Endodermal cell (in vitro differentiated cells): ENCODE results near the gene RALBP1. TPM values are rescaled to one million over a fixed set of nuclear protein-coding genes. Genes with fewer than 3 reads are reported as not detected.

Source experiments
- DNase-seq: peaks from one replicate; pipeline ENCODE4 v3.0.0-alpha.2; 2017
- H3K27ac ChIP-seq: 2 replicates; pipeline ENCODE4 v1.5.1; 2013; ENCODE audit warnings: mild to moderate bottlenecking, low read depth, low read length, moderate library complexity
- H3K27me3 ChIP-seq: 2 replicates; pipeline ENCODE4 v1.6.1; 2013; ENCODE audit warnings: mild to moderate bottlenecking, low read length, moderate library complexity; ENCODE audit not compliant: insufficient read depth, control insufficient read depth, poor library complexity, severe bottlenecking
- H3K36me3 ChIP-seq: 2 replicates; pipeline ENCODE4 v1.7.0; 2013; ENCODE audit warnings: mild to moderate bottlenecking, low read length, moderate library complexity; ENCODE audit not compliant: control insufficient read depth, insufficient read depth
- H3K4me1 ChIP-seq: one replicate; pipeline ENCODE4 v1.7.0; 2013; ENCODE audit warnings: low read length; ENCODE audit not compliant: control insufficient read depth, insufficient read depth
- H3K4me3 ChIP-seq: 2 replicates; pipeline ENCODE4 v1.5.1; 2013; ENCODE audit warnings: mild to moderate bottlenecking, low read length, moderate library complexity
- H3K9ac ChIP-seq: 2 replicates; pipeline ENCODE4 v1.6.1; 2013; ENCODE audit warnings: mild to moderate bottlenecking, low read length, moderate library complexity; ENCODE audit not compliant: poor library complexity, severe bottlenecking; ENCODE audit errors: extremely low read depth
- H3K9me3 ChIP-seq: 2 replicates; pipeline ENCODE4 v1.6.1; 2013; ENCODE audit warnings: mild to moderate bottlenecking, low read length, moderate library complexity; ENCODE audit not compliant: control insufficient read depth
- H3K27ac Mint-ChIP-seq: 2 replicates; pipeline ENCODE4 v1.8.0; 2020; ENCODE audit warnings: mixed read lengths
- H3K27me3 Mint-ChIP-seq: 2 replicates; pipeline ENCODE4 v1.8.0; 2021; ENCODE audit warnings: mild to moderate bottlenecking, mixed read lengths; ENCODE audit not compliant: insufficient read depth
- H3K36me3 Mint-ChIP-seq: 2 replicates; pipeline ENCODE4 v1.8.0; 2020; ENCODE audit warnings: low read depth, mixed read lengths
- H3K4me1 Mint-ChIP-seq: 2 replicates; pipeline ENCODE4 v1.8.0; 2020; ENCODE audit warnings: mixed read lengths
- H3K4me3 Mint-ChIP-seq: 2 replicates; pipeline ENCODE4 v1.8.0; 2020; ENCODE audit warnings: mild to moderate bottlenecking, moderate library complexity, mixed read lengths
- H3K9me3 Mint-ChIP-seq: 2 replicates; pipeline ENCODE4 v1.8.0; 2020; ENCODE audit warnings: mild to moderate bottlenecking, mixed read lengths
- WGBS, 2 experiments: methylation state at CpG; one replicate each; pipeline versions ENCODE4 v1.1.5 to v1.1.7; 2013; ENCODE audit warnings: missing lambda C conversion rate in 2 of 2, mixed read lengths in 1 of 2; ENCODE audit not compliant: insufficient coverage in 1 of 2, insufficient read length in 1 of 2; 5-methylcytosine and 5-hydroxymethylcytosine counted together
- total RNA-seq, 2 donors: library from RNA; stranded (reverse); fragmentation: NEBNext Ultra II Directional in 1 of 2; extraction: Animal tissue kit (Norgen Biotek cat#: 25700) in 1 of 2; gene quantifications; 2 replicates in 1 of 2; 3 replicates in 1 of 2; pipeline ENCODE4 v1.2.1, GENCODE V29; 2021
- TF ChIP-seq, protein P1 (sequence below): fragments of 200-600 bp; sonication (generic); conservative IDR thresholded peaks from 2 replicates; pipeline ENCODE4 v1.5.0; 2021; ENCODE audit warnings: antibody characterized with exemption, mild to moderate bottlenecking

The RALBP1 gene
- total RNA-seq, 2 donors from 2014 or later, result 60.5 to 64.9 TPM

DNA sequence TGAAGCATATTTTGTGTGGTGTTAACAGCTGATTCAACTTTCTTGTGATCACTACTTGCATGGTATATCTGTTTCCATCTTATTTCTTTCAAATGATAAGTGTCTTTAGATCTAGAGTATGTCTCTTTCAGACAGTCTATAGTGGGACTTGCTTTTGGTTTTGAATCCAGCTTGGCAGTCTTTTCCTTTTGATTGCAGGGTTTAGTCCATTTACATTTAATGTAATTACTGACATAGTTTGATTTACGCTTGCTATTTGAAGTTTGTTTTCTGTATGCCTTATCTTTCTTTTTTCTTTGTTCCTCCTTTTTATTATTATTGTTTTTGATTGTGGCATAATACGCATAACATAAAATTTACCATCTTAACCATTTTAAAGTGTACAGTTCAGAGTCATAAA lies 9.2 kb upstream of the RALBP1 start:
- Histone ChIP-seq H3K9ac (no peak overlapping the region), H3K27me3 (no peaks in the 10 kb centered on the region), H3K4me1 (no peaks in the 10 kb centered on the region), H3K9me3 (peaks cover 33% of the 10 kb centered on the region), H3K4me3 (no peak overlapping the region), H3K36me3 (no peaks in the 10 kb centered on the region), H3K27ac (no peak overlapping the region)
- WGBS, 2 experiments, result 91% methylated on average over 1 of the region's 2 CpGs; no CpG with 5 or more reads in 1 of the 2 experiments
- Mint-ChIP-seq H3K9me3 (peaks cover 29% of the 10 kb centered on the region), H3K36me3 (no peaks in the 10 kb centered on the region), H3K4me3 (no peak overlapping the region), H3K27ac (no peak overlapping the region), H3K4me1 (no peaks in the 10 kb centered on the region), H3K27me3 (no peaks in the 10 kb centered on the region)
- no peak for DNase-seq
- TF ChIP-seq, protein P1, sequence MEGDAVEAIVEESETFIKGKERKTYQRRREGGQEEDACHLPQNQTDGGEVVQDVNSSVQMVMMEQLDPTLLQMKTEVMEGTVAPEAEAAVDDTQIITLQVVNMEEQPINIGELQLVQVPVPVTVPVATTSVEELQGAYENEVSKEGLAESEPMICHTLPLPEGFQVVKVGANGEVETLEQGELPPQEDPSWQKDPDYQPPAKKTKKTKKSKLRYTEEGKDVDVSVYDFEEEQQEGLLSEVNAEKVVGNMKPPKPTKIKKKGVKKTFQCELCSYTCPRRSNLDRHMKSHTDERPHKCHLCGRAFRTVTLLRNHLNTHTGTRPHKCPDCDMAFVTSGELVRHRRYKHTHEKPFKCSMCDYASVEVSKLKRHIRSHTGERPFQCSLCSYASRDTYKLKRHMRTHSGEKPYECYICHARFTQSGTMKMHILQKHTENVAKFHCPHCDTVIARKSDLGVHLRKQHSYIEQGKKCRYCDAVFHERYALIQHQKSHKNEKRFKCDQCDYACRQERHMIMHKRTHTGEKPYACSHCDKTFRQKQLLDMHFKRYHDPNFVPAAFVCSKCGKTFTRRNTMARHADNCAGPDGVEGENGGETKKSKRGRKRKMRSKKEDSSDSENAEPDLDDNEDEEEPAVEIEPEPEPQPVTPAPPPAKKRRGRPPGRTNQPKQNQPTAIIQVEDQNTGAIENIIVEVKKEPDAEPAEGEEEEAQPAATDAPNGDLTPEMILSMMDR, result no peak

DNA sequence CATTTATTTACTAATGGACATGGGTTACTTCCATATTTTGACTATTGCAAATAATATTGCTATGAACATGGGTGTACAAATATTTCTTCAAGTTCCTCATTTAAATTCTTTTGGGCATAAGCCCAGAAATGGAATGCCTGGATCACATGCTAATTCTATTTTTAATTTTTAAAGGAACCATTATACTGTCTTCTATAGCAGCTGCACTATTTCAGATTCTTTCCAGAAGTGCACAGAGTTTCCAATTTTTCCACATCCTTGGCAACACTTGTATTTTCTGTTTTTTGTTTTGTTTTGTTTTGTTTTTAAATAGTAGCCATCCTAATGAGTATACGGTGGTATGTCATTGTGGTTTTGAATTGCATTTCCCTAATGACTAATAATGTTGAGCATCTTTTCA lies 8.5 kb upstream of the RALBP1 start:
- Histone ChIP-seq H3K27me3 (no peaks in the 10 kb centered on the region), H3K9ac (no peak overlapping the region), H3K4me1 (no peaks in the 10 kb centered on the region), H3K27ac (no peak overlapping the region), H3K9me3 (peaks cover 37% of the 10 kb centered on the region), H3K36me3 (no peaks in the 10 kb centered on the region), H3K4me3 (no peak overlapping the region)
- 100% methylated on average over 1 of the region's 1 CpG; no CpG with 5 or more reads in 1 of the 2 experiments for WGBS, 2 experiments
- no peaks in the 10 kb centered on the region for H3K4me1 Mint-ChIP-seq
- no peaks in the 10 kb centered on the region for H3K36me3 Mint-ChIP-seq
- no peak overlapping the region for H3K4me3 Mint-ChIP-seq
- TF ChIP-seq, protein P1, result no peak
- no peak overlapping the region for H3K27ac Mint-ChIP-seq
- H3K27me3 Mint-ChIP-seq, result no peaks in the 10 kb centered on the region
- no peak for DNase-seq
- peaks cover 29% of the 10 kb centered on the region for H3K9me3 Mint-ChIP-seq

DNA sequence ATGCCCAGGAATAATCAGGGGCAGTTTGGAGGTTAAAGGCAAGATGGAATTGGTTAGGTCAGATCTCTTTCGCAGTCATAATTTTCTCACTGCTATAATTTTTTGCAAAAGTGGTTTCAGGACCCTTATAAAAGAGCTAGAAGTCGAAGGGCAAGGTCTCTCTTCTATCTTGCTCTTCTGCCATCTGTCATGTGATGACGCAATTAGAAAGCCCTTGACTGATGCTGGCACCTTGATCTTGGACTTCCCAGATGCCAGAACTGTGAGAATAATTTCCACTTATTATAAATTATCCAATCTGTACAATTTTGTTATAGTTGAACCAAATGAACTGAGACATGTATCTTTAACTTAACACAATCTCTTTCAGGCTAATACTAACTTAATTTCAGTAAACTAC lies 6.3 kb upstream of the RALBP1 start:
- 90 to 100% methylated on average over 2 to 3 of the region's 3 CpGs for WGBS, 2 experiments
- Mint-ChIP-seq H3K4me3 (no peak overlapping the region), H3K27ac (no peak overlapping the region)

More for the DNA sequence above, 6.3 kb upstream of the RALBP1 start:
- H3K4me3 ChIP-seq, result no peak overlapping the region
- Mint-ChIP-seq H3K4me1 (peaks cover 10% of the 10 kb centered on the region), H3K36me3 (no peaks in the 10 kb centered on the region), H3K27me3 (no peaks in the 10 kb centered on the region), H3K9me3 (peaks cover 29% of the 10 kb centered on the region)
- DNase-seq, result no peak
- TF ChIP-seq, protein P1, result no peak
- H3K27ac ChIP-seq, result no peak overlapping the region
- H3K9ac ChIP-seq, result no peak overlapping the region
- H3K27me3 ChIP-seq, result no peaks in the 10 kb centered on the region
- peaks cover 4% of the 10 kb centered on the region for H3K4me1 ChIP-seq
- peaks cover 37% of the 10 kb centered on the region for H3K9me3 ChIP-seq
- H3K36me3 ChIP-seq, result no peaks in the 10 kb centered on the region
